ENCODE data around the gene ARHGEF4.

ARHGEF4 gene

GRCh38 chr2:131046028-131046917 is 209.6 kb downstream of the ARHGEF4 start:
- Histone ChIP-seq H3K4me2 (ENCODE audit: low read depth, low read length, poor library complexity, severe bottlenecking) (no peak overlapping the region), H3F3A (ENCODE audit: low read depth) (no peaks in the 10 kb centered on the region), H2AFZ (ENCODE audit: low read length) (no peak overlapping the region), H3K36me3 (ENCODE audit: insufficient read depth, low read length) (peaks cover 53% of the 10 kb centered on the region; the same call in 1 of the 2 replicates), H3K79me2 (ENCODE audit: insufficient read depth, low read length) (no peaks in the 10 kb centered on the region), H3K9me2 (replicated peaks; ENCODE audit: low read depth, low read length) (no peaks in the 10 kb centered on the region), H3K4me3 (ENCODE audit: low read length, poor library complexity, severe bottlenecking) (no peak overlapping the region), H3K27me3 (ENCODE audit: insufficient read depth, low read length, poor library complexity, severe bottlenecking) (no peaks in the 10 kb centered on the region), H4K20me1 (ENCODE audit: insufficient read depth, low read length, poor library complexity, severe bottlenecking) (peaks cover 12% of the 10 kb centered on the region), H3K9ac (ENCODE audit: low read depth, low read length, poor library complexity, severe bottlenecking) (no peak overlapping the region), H3K9me3 (ENCODE audit: insufficient read depth, low read depth, low read length) (no peaks in the 10 kb centered on the region), H3K4me1 (ENCODE audit: insufficient read depth, low read length, poor library complexity, severe bottlenecking) (peaks cover 16% of the 10 kb centered on the region)
- TF ChIP-seq CTCF (conservative IDR thresholded peaks at IDR 0.05; ENCODE audit: low read length) (no peak), EZH2phosphoT487 (IDR thresholded peaks at IDR 0.05; ENCODE audit: borderline replicate concordance) (no peak)

DNA sequence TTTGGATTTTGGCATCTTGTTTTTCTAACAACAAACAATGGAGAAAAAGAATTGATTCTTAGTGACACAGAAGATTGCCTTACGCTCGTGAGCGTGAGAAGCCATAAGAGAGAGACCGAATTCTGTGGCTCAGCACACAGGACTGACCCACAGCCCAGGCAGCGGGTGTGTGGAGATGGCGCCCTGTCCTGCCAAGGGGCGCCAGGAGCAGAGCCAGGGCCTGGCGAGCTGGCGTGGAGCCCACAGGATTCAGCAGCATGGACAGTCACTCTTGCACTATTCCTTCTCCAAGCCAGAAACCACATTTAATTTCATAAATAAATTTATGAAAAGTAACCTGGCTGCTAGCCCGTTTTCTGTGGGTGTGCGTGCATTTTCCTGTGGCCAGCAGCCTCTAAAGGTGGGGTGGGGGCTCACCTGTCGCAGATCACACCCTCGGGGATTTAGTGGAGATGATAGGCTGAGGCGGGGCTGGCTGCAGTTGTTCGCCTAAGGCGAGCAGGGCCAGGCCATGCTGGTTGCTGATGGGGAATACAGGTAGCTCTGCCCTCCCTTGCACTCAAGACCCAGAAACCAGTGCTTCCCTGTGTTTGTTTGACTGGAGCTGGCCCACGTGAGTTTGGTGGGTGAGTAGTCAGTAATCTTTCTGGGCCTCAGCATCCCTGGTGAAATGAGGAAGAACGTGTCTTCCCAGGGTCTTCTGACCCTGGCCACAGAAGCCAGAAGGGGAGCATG is 210.4 kb downstream of the ARHGEF4 start:
- no peaks in the 10 kb centered on the region for H3K9me2 ChIP-seq (replicated peaks; ENCODE audit: low read depth, low read length)
- no peak overlapping the region for H3K4me2 ChIP-seq (ENCODE audit: low read depth, low read length, poor library complexity, severe bottlenecking)
- H3F3A ChIP-seq (ENCODE audit: low read depth): no peaks in the 10 kb centered on the region
- no peak overlapping the region for H3K9ac ChIP-seq (ENCODE audit: low read depth, low read length, poor library complexity, severe bottlenecking)
- H3K27me3 ChIP-seq (ENCODE audit: insufficient read depth, low read length, poor library complexity, severe bottlenecking): no peaks in the 10 kb centered on the region
- no peak for TF ChIP-seq EZH2phosphoT487 (IDR thresholded peaks at IDR 0.05; ENCODE audit: borderline replicate concordance)
- no peak for TF ChIP-seq CTCF (conservative IDR thresholded peaks at IDR 0.05; ENCODE audit: low read length)
- no peak overlapping the region for H3K4me3 ChIP-seq (ENCODE audit: low read length, poor library complexity, severe bottlenecking)
- no peak overlapping the region for H2AFZ ChIP-seq (ENCODE audit: low read length)
- no peaks in the 10 kb centered on the region for H3K79me2 ChIP-seq (ENCODE audit: insufficient read depth, low read length)
- H3K9me3 ChIP-seq (ENCODE audit: insufficient read depth, low read depth, low read length): no peaks in the 10 kb centered on the region
- peaks cover 61% of the 10 kb centered on the region; the same call in 1 of the 2 replicates for H3K36me3 ChIP-seq (ENCODE audit: insufficient read depth, low read length)
- H3K4me1 ChIP-seq (ENCODE audit: insufficient read depth, low read length, poor library complexity, severe bottlenecking): peaks cover 8% of the 10 kb centered on the region
- peaks cover 12% of the 10 kb centered on the region for H4K20me1 ChIP-seq (ENCODE audit: insufficient read depth, low read length, poor library complexity, severe bottlenecking)

GRCh38 chr2:131047920-131048560 is 211.3 kb downstream of the ARHGEF4 start:
- Histone ChIP-seq H3K36me3 (ENCODE audit: insufficient read depth, low read length) (peaks cover 71% of the 10 kb centered on the region; the same call in 1 of the 2 replicates), H3K27me3 (ENCODE audit: insufficient read depth, low read length, poor library complexity, severe bottlenecking) (no peaks in the 10 kb centered on the region), H3F3A (ENCODE audit: low read depth) (no peaks in the 10 kb centered on the region), H4K20me1 (ENCODE audit: insufficient read depth, low read length, poor library complexity, severe bottlenecking) (peaks cover 12% of the 10 kb centered on the region), H3K4me2 (ENCODE audit: low read depth, low read length, poor library complexity, severe bottlenecking) (no peak overlapping the region), H3K9me2 (replicated peaks; ENCODE audit: low read depth, low read length) (no peaks in the 10 kb centered on the region), H3K4me1 (ENCODE audit: insufficient read depth, low read length, poor library complexity, severe bottlenecking) (no peaks in the 10 kb centered on the region), H2AFZ (ENCODE audit: low read length) (no peak overlapping the region), H3K79me2 (ENCODE audit: insufficient read depth, low read length) (no peaks in the 10 kb centered on the region), H3K9ac (ENCODE audit: low read depth, low read length, poor library complexity, severe bottlenecking) (no peak overlapping the region), H3K4me3 (ENCODE audit: low read length, poor library complexity, severe bottlenecking) (no peak overlapping the region), H3K9me3 (ENCODE audit: insufficient read depth, low read depth, low read length) (no peaks in the 10 kb centered on the region)
- TF ChIP-seq CTCF (conservative IDR thresholded peaks at IDR 0.05; ENCODE audit: low read length) (no peak), EZH2phosphoT487 (IDR thresholded peaks at IDR 0.05; ENCODE audit: borderline replicate concordance) (no peak)

Data from Loucy (cell line).